Mucosa of gallbladder (tissue), 1 donor: ENCODE data around the gene TCF4. TPM values are rescaled to one million over a fixed set of nuclear protein-coding genes. Genes with fewer than 3 reads are reported as not detected.
"Not testable (repeated sequence)": the region's sequence is repeated elsewhere in the genome, so short reads cannot be mapped to it uniquely, and the experiment has no call there.

Experiments
- DNase-seq: peaks from one replicate; pipeline ENCODE4 v3.0.0-alpha.2; 2020; ENCODE audit warnings: low spot score
- total RNA-seq: library from RNA; stranded (reverse); gene quantifications from one replicate; pipeline ENCODE4 v1.2.1, GENCODE V29; 2021
- donor health status: DM: no; HTN: no; CAD: no.

The TCF4 gene
- total RNA-seq, 1 donor from 2014 or later, result 44.5 TPM

GRCh38 chr18:55477860-55478581 lies 110.0 kb downstream of the TCF4 start:
- no peak for DNase-seq

DNA sequence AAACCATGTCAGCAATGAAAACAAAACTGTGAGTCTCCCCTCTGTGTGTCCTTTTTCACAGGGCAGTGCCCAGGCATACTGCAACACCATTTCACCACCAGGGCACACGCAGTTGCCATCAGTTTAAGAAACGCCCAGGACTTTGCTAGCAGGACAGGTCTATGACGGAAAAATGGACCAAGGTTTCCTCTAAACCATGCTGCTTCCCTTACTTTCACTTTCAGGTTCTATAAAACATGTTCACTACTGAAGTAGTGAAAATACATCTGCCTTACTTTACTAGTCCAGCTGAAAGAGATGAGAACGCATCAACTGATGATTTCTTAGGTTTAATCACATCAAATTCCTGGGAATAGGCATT lies 110.5 kb downstream of the TCF4 start:
- no peak for DNase-seq

DNA sequence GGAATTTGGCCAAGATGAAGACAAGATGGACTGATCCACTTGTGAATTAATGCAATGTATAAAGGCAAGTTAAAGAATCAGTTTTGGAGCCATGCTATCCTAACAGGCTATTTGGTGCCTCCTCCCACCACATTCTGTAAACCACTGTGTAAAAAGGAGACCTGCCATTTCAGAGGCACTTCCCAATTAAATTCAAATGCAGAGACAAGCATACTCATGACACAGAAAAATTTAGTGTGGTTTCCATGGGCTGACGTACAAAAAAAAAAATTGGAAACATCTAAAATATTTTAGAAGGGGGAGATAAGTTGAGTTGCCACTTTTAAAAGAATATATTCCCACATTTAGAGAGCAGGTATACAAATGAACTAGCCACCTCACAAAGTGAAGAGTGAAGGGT lies 112.1 kb downstream of the TCF4 start:
- no peak for DNase-seq

- no peak for DNase-seq
Observed at GRCh38 chr18:55475467-55475866, 112.5 kb downstream of the TCF4 start.

DNA sequence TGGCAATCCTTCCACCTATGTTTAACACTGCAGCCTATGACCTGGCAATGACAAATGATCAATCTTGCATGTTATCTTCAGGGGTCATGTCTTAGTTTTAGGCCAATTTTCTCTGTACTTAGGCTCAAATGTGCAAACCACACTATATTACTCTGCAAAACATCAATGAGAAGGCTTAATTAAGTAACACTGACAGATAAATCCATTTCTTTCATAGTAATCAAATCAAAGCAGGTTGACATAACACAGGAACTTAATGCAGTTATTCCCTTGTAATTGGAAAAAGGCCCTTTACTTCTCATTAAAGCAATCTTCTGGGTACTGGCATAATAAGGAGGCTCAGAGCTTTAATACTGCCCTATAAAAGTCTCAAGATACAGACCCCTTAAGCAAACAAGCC lies 114.4 kb downstream of the TCF4 start:
- DNase-seq, result no peak

GRCh38 chr18:55473058-55473457 lies 114.9 kb downstream of the TCF4 start:
- no peak for DNase-seq

GRCh38 chr18:55470826-55471225 lies 117.2 kb downstream of the TCF4 start:
- no peak for DNase-seq

GRCh38 chr18:55469134-55469533 lies 118.9 kb downstream of the TCF4 start:
- DNase-seq, result not testable (repeated sequence)

- DNase-seq, result no peak
Observed at GRCh38 chr18:55466789-55467188, 121.2 kb downstream of the TCF4 start.

DNA sequence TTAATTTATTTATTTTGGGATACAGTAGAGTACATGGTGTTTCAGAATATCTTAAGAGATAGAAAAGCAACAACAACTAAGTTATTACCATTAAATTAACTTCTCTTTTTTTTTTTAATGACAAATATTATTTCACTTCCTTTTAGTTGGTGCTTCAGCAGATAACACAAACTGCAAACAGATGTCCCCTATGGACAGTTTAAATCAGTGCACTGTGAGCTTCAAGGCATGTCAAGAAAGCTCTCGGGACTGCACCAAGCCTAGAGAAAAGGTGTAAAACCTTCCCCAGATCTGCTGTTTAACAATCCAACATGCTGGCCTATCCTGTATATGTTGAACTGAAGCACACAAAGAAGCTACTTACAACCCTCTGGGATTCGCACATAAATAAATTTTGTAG lies 122.7 kb downstream of the TCF4 start:
- no peak for DNase-seq

DNA sequence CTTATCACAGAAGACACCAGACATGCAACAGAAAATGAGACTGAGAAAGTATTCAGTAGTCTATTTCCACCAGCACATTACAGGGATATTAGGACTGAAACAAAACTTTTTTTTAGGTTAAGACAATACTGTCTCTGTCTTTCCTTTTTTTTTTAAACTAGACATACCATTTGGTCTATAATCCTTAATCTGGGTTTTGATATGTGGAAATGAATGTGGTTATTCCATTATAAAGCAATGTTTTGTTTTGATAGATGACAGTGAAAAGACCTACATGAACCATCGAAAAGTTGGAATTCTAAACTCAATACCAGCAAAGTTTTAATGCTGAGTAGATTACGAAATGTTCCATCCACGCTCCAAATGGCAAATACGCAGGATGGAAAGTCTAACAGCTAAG lies 123.4 kb downstream of the TCF4 start:
- DNase-seq, result no peak

DNA sequence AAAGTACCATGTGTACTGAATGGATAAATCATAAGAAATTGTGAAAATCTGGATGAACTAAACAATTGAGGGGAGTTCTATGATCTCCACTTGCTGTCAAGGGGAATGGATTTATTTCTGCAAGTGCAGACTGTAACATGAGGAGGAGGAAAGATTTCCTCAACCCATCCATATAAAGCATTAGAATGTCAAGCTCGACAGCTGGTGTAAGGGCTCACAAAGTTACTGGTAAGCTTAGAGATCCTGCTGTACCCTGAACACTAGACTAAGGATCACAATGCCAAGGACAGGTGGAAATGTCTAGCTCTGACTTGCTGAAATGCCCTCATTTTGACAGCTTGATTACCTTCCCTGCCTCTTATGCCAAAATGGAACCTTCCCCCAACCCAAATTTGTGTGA lies 125.3 kb downstream of the TCF4 start:
- no peak for DNase-seq

- no peak for DNase-seq
Observed at GRCh38 chr18:55461848-55462247, 126.1 kb downstream of the TCF4 start.

DNA sequence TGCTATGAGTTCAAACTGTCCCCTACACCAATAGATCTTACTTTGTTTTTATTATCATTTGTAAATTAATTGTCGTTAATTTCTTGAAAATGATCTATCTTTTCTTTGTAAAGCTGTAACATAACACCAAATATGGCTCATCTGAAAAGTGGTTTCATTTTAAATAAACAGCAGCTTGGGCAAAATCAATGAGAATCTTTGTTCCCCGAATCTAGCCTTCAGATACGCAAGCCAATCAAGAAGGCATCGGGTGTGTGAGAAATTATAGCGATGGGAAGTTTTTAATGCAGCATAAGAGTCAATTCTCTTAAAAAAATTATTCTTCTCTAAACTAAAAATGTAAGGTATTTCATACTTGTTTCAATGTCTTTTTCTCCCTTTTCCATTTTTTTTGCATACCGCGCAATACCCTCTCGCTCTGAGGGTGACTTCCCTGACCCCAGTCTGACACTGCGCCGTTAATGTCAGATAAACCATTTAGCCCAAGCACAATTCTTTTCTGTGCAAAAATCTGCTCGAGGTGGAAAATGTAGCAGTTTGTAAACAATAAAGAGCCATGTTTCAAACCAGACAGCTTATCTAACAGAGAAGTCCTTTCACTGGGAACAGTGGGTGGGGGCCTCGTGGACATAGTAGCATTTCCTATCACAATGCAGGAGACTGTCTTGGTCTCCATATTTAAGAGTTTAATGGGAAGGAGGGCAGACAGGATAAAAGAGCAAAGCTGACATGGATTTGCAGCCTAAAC lies 129.4 kb downstream of the TCF4 start:
- no peak for DNase-seq

GRCh38 chr18:55457028-55457427 lies 131.0 kb downstream of the TCF4 start:
- DNase-seq, result no peak

GRCh38 chr18:55455938-55456337 lies 132.1 kb downstream of the TCF4 start:
- no peak for DNase-seq

- DNase-seq, result no peak
Observed at GRCh38 chr18:55453186-55453585, 134.8 kb downstream of the TCF4 start.

GRCh38 chr18:55452123-55452611 lies 135.8 kb downstream of the TCF4 start:
- no peak for DNase-seq

GRCh38 chr18:55449412-55450140 lies 138.4 kb downstream of the TCF4 start:
- no peak for DNase-seq

DNA sequence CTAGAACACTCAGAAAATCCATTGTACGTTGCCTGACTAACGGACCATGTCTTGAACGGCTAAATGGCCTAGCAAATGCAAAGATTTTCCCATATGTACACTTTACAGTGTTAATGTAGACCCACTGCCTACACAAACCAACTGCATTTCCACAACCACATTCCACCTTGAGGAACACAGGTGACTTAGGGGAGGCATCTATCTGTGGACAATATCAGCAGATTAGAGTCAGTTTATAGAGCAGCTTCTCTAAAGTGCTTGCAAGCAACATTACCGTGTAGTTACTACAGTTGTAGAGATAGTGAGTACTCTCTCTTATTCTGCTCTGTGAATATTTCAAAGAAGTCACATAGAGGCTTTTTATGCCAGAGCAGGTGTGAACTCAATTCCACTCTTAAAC lies 139.6 kb downstream of the TCF4 start:
- no peak for DNase-seq

- no peak for DNase-seq
Observed at GRCh38 chr18:55447672-55448018, 140.3 kb downstream of the TCF4 start.

DNA sequence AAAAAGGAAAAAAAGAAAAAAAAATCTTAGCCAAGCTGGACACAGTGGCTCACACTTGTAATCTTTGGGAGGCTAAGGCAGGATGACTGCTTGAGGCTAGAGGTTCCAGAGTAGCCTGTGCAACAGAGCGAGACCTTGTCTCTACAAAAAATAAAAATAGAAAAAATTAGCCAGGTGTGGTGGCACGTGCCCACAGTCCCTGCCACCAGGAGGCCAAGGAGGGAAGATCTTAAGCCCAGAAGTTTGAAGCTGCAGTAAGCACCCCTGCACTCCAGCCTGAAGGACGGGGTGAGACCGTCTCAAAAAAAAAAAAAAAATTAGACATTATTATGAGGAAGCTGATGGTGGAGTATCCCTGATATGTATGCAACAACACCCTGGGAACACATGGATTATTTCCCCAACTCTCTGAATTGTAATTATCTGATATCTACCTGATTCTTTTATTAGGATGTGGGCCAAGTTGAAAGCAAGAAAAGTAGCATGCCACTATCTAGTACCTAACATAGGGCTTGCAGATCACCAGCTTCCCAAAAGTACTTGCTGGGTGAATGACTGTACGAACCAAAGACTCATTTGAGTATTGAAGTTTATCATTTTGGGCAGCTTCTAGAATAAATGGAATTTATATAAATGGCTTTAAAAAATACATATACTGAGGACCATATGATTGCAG lies 140.9 kb downstream of the TCF4 start:
- no peak for DNase-seq
